GM18868 (cell line): Measurements from ENCODE around the gene SCP2.
A peak's percentile ranks its signal among the peaks of the same experiment; 100 is the strongest.
"Not testable (repeated sequence)": the region's sequence is repeated elsewhere in the genome, so short reads cannot be mapped to it uniquely, and the experiment has no call there.

Source experiments
- ATAC-seq: cut with Tn5 transposase; IDR thresholded peaks from one replicate; pipeline ENCODE4 v1.9.1; 2021; ENCODE audit warnings: mild to moderate bottlenecking, moderate library complexity; ENCODE audit not compliant: unreplicated experiment

The SCP2 gene

GRCh38 chr1:52967666-52968065 lies 40.6 kb downstream of the SCP2 start:
- ATAC-seq, result no peak

- not testable (repeated sequence) for ATAC-seq
Observed at GRCh38 chr1:52969234-52969633, 42.2 kb downstream of the SCP2 start.

GRCh38 chr1:52970149-52970548 lies 43.1 kb downstream of the SCP2 start:
- no peak for ATAC-seq

- ATAC-seq, result no peak
Observed at GRCh38 chr1:52973841-52974240, 46.8 kb downstream of the SCP2 start.

GRCh38 chr1:52976183-52977035 lies 49.3 kb downstream of the SCP2 start:
- ATAC-seq, result no peak

GRCh38 chr1:52978045-52978444 lies 51.0 kb downstream of the SCP2 start:
- no peak for ATAC-seq

- ATAC-seq, result not testable (repeated sequence)
Observed at GRCh38 chr1:52992733-52993132, 65.7 kb downstream of the SCP2 start.

GRCh38 chr1:52994656-52995055 lies 67.6 kb downstream of the SCP2 start:
- no peak for ATAC-seq

GRCh38 chr1:52996653-52997052 lies 69.6 kb downstream of the SCP2 start:
- ATAC-seq, result no peak

- no peak for ATAC-seq
Observed at GRCh38 chr1:53001128-53001527, 74.1 kb downstream of the SCP2 start.

- ATAC-seq, result not testable (repeated sequence)
Observed at GRCh38 chr1:53006612-53007011, 79.5 kb downstream of the SCP2 start.

- not testable (repeated sequence) for ATAC-seq
Observed at GRCh38 chr1:53010247-53010646, 83.2 kb downstream of the SCP2 start.

- no peak for ATAC-seq
Observed at GRCh38 chr1:53011175-53011574, 84.1 kb downstream of the SCP2 start.

- peak; percentile 90 for ATAC-seq
Observed at GRCh38 chr1:53014791-53015507, 87.9 kb downstream of the SCP2 start.

GRCh38 chr1:53015508-53015860 lies 88.4 kb downstream of the SCP2 start:
- ATAC-seq, result no peak

- no peak for ATAC-seq
Observed at GRCh38 chr1:53016705-53017104, 89.6 kb downstream of the SCP2 start.

- no peak for ATAC-seq
Observed at GRCh38 chr1:53020588-53020987, 93.5 kb downstream of the SCP2 start.

GRCh38 chr1:53022179-53022578 lies 95.1 kb downstream of the SCP2 start:
- ATAC-seq, result no peak

GRCh38 chr1:53023546-53023945 lies 96.5 kb downstream of the SCP2 start:
- no peak for ATAC-seq

GRCh38 chr1:53024117-53024516 lies 97.0 kb downstream of the SCP2 start:
- ATAC-seq, result no peak

- ATAC-seq, result no peak
Observed at GRCh38 chr1:53025034-53025768, 98.1 kb downstream of the SCP2 start.

- no peak for ATAC-seq
Observed at GRCh38 chr1:53025769-53026112, 98.7 kb downstream of the SCP2 start.
